ENCODE measurements around the gene GALNT2. TPM values are rescaled to one million over a fixed set of nuclear protein-coding genes. Genes with fewer than 3 reads are reported as not detected.
A peak's percentile ranks its signal among the peaks of the same experiment; 100 is the strongest.

Gene GALNT2
- total RNA-seq, 3 donors from 2014 or later: 29.5 to 59.1 (median 55.2) TPM

DNA sequence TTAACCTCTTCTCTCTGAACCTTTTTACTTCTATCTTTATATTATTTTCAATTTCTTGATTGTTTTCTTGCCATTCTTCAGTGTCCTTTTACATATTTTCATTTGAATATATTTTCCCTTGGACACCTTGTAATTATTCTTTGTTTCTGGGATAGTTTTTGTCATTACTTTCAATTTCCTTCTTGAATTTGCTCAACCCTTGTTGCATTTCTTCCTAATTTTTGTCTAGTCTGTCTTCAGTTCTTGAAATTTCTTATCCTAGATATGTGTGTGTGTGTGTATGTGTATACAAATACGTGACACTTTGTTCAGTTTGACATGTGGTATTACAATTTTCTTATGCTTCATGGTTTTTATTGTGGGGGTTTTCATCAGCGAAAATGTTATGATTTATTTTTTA lies 1.9 kb upstream of the GALNT2 start:
- no peak for ATAC-seq
- no peaks in the 10 kb centered on the region for H3K36me3 ChIP-seq (ENCODE audit: low read depth)
- intact Hi-C loops (cut with DNase I, micrococcal nuclease): loop anchor here in 1 of 2 donors (5.0 kb wide), 1 partner anchor 458 kb away; no protein-coding TSS in a partner anchor

GRCh38 chr1:230065571-230065970 lies 1.5 kb upstream of the GALNT2 start:
- ATAC-seq: no peak
- intact Hi-C loops (cut with DNase I, micrococcal nuclease): loop anchor here in 1 of 2 donors (5.0 kb wide), 1 partner anchor 458 kb away; no protein-coding TSS in a partner anchor
- no peaks in the 10 kb centered on the region for H3K9me3 ChIP-seq
- no peaks in the 10 kb centered on the region for H3K36me3 ChIP-seq (ENCODE audit: low read depth)
- H3K4me3 ChIP-seq: no peak overlapping the region
- TF ChIP-seq CTCF (IDR thresholded peaks at IDR 0.05): no peak
- DNase-seq: no peak
- H3K4me1 ChIP-seq (ENCODE audit: low read depth): peaks cover 14% of the 10 kb centered on the region

More for the DNA sequence above, 1.9 kb upstream of the GALNT2 start:
- no peak for TF ChIP-seq CTCF (IDR thresholded peaks at IDR 0.05)
- no peak for DNase-seq
- Histone ChIP-seq H3K4me3 (no peak overlapping the region), H3K4me1 (ENCODE audit: low read depth) (peaks cover 14% of the 10 kb centered on the region), H3K9me3 (no peaks in the 10 kb centered on the region)

- no peak for TF ChIP-seq CTCF (IDR thresholded peaks at IDR 0.05)
- intact Hi-C loops (cut with DNase I, micrococcal nuclease): loop anchor here in 1 of 2 donors (5.0 kb wide), 1 partner anchor 459 kb away; no protein-coding TSS in a partner anchor
- Histone ChIP-seq H3K4me1 (ENCODE audit: low read depth) (peaks cover 14% of the 10 kb centered on the region), H3K36me3 (ENCODE audit: low read depth) (no peaks in the 10 kb centered on the region), H3K9me3 (no peaks in the 10 kb centered on the region), H3K4me3 (no peak overlapping the region)
- DNase-seq: no peak
- no peak for ATAC-seq
These were observed 1.0 kb upstream of the GALNT2 start for GRCh38 chr1:230066031-230066430.

DNA sequence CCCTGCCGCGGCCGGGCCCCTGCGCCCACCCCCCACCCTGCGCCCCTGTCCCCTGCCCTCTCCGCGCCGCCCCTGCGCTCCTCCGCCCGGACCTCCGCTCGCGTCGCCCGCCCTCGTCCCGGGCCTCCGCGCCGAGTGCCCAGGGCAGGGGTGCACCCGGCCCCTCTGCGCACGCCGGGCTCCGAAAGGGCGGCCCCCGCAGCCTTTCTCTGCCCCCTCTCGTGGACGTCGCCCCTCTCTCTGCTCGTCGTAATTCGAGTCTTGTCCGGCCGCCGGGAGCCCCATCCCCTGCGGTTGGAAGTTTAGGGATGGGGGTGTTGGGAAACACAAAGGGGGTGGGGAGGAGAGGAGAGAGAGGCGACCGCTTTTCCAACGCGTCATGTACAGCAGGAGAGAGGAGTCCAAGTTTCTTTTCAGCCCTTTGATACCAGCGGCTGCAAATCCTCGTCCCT lies 407 bp downstream of the GALNT2 start:
- H3K36me3 ChIP-seq (ENCODE audit: low read depth): no peaks in the 10 kb centered on the region
- no peaks in the 10 kb centered on the region for H3K9me3 ChIP-seq
- H3K4me3 ChIP-seq: peak overlapping the region; percentile 79
- ATAC-seq: peak; percentile 33
- peak in 2 of 3 donors; percentile 67 to 68 for DNase-seq
- peaks cover 14% of the 10 kb centered on the region for H3K4me1 ChIP-seq (ENCODE audit: low read depth)
- no peak for TF ChIP-seq CTCF (IDR thresholded peaks at IDR 0.05)
- intact Hi-C loops (cut with DNase I, micrococcal nuclease): loop anchor here in 1 of 2 donors (5.0 kb wide), 1 partner anchor 460 kb away; no protein-coding TSS in a partner anchor

DNA sequence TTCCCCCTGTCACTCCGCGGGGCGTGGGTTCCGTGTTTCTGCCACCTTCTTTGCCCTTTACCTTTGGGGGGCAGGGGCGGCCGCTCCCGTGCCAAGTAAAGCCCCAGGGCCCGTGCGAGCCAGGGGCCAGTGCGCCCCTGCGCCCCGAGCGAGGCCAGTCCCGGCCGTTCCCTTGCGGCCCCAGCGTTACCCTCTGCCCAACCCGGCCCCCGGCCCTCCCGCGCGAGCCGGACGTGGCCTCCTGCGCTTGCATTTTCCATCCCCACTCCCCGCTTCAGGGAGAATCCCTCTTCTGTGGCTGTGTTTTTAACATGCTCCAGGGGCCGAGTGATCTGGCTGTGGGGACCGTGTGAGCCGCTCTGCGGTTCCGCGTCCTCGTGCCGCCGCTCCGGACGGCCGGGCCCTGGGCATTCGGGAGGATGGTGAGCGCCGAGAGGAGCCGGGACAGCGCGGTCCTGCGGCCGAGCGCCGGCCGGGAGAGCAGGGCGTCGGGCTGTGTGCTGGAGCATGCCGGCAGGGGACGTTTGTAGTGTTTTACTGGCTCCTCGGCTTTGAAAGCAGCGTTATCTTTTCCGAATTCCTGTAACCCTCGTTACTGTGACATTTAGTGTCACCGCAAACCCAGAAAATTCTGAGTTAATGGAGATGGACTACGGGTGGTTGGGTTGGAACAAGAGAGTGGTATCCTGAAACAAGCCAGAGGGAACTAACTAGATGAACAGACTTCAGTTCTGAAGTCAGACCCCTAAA lies 1.0 kb downstream of the GALNT2 start:
- H3K9me3 ChIP-seq: no peaks in the 10 kb centered on the region
- peak overlapping the region; percentile 79 for H3K4me3 ChIP-seq
- intact Hi-C loops (cut with DNase I, micrococcal nuclease): loop anchor here in 1 of 2 donors (5.0 kb wide), 1 partner anchor 461 kb away; no protein-coding TSS in a partner anchor
- DNase-seq (peak; percentile 48 to 67 (median 62)), ATAC-seq (peak; percentile 42)
- no peak for TF ChIP-seq CTCF (IDR thresholded peaks at IDR 0.05)
- H3K4me1 ChIP-seq (ENCODE audit: low read depth): peaks cover 14% of the 10 kb centered on the region
- H3K36me3 ChIP-seq (ENCODE audit: low read depth): no peaks in the 10 kb centered on the region

Measured in mucosa of descending colon (tissue), 3 donors.